MM.1S (cell line): ENCODE data around the gene SSH3.

Experiments
- EZH2 ChIP-seq: fragments of 300-600 bp; sonication (generic); optimal IDR thresholded peaks from 2 replicates; pipeline ENCODE3; 2017; ENCODE audit warnings: low read depth, mild to moderate bottlenecking, antibody characterized with exemption, low read length, mixed read lengths
- EZH2phosphoT487 ChIP-seq: fragments of 300-600 bp; sonication (generic); IDR thresholded peaks from 2 replicates; pipeline ENCODE4 v1.6.1; 2018; ENCODE audit warnings: antibody characterized with exemption, low read length
- TF ChIP-seq, protein P1 (sequence below): fragments of 300-600 bp; sonication (generic); IDR thresholded peaks from 2 replicates; pipeline ENCODE4 v1.5.1; 2016; ENCODE audit warnings: antibody characterized with exemption, low read length, mixed read lengths

DNA sequence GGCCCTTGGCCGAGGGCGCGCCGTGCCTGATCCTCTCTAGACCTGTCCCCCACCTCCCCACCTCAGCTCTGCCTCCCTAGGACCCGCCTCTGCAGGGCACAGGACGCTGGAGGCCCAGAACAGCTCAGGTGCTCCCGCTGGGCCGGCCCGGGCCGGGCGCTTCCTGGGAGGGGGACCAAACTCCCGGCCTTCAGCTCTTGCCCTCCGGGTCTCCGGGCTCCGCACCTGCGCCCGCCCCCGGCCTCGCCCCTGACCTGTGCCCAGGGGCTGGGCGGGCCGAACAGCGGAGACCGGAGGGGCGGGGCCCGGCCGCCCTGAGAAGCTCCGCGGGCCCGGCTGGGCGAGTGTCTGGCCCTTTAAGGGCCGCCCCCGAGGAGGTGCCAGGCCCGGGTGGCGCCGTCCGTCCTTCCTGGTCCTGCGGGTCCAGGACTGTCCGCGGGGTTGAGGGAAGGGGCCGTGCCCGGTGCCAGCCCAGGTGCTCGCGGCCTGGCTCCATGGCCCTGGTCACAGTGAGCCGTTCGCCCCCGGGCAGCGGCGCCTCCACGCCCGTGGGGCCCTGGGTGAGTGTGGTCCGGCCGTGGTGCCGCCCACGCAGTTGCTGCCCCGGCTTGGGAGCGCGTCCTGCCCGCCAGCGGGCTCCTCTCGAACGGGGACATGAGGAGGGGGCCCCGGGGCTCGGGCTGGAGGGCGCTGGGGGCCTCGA, at the start of gene SSH3:
- TF ChIP-seq, protein P1, sequence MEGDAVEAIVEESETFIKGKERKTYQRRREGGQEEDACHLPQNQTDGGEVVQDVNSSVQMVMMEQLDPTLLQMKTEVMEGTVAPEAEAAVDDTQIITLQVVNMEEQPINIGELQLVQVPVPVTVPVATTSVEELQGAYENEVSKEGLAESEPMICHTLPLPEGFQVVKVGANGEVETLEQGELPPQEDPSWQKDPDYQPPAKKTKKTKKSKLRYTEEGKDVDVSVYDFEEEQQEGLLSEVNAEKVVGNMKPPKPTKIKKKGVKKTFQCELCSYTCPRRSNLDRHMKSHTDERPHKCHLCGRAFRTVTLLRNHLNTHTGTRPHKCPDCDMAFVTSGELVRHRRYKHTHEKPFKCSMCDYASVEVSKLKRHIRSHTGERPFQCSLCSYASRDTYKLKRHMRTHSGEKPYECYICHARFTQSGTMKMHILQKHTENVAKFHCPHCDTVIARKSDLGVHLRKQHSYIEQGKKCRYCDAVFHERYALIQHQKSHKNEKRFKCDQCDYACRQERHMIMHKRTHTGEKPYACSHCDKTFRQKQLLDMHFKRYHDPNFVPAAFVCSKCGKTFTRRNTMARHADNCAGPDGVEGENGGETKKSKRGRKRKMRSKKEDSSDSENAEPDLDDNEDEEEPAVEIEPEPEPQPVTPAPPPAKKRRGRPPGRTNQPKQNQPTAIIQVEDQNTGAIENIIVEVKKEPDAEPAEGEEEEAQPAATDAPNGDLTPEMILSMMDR, result no peak
- no peak for TF ChIP-seq EZH2phosphoT487
- TF ChIP-seq EZH2, result no peak
